ENCODE data around the gene MEX3B. TPM values are rescaled to one million over a fixed set of nuclear protein-coding genes. Genes with fewer than 3 reads are reported as not detected.
"Not testable (repeated sequence)": the region's sequence is repeated elsewhere in the genome, so short reads cannot be mapped to it uniquely, and the experiment has no call there.

MEX3B gene
- total RNA-seq, 1 experiment from 2014 or later = 20.4 TPM

DNA sequence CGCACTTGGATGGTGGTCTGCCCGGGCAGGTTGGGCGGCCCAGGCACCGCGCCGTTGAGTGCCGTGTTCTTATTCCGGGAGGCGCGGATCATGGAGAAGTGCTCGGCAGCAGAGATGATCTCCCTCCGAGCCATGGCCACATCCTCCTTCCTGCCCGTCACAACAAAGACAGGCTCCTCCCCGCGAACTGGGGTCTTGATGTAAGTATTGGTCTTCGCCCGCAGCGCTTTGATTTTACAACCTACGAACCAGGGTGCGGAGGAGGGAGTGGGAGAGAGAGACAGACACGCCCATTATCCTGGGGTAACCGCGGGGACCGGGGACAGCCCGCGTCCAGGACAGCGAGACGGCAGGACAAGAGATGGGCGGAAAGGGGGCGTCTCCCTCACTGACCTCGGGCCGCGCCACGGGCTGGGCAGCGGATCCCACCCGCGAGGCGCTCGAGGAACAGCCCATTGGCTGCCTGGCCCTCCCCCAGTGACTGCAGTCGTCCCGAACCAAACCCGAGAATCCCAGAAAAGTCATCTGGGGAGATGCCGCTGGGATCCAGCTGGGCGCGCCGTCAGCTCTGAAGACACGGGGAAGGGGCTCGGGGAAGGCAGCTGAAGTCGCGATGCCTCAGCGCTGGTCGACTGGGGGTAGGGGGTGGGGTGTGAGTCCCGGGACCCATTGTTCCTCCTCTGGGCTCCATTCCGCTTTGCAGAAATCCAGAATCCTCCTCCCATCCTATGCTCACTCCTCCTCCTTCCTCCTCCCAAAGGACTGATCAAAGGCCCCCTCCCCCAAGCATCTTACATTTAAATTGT lies 1.2 kb downstream of the MEX3B start:
- H3K27me3 ChIP-seq (replicated peaks) = no peaks in the 10 kb centered on the region
- H3K27ac ChIP-seq = peak overlapping the region; percentile 72
- peak; percentile 72 to 81 for DNase-seq (ENCODE audit: low read depth in 1 of 2, low spot score in 2 of 2)

DNA sequence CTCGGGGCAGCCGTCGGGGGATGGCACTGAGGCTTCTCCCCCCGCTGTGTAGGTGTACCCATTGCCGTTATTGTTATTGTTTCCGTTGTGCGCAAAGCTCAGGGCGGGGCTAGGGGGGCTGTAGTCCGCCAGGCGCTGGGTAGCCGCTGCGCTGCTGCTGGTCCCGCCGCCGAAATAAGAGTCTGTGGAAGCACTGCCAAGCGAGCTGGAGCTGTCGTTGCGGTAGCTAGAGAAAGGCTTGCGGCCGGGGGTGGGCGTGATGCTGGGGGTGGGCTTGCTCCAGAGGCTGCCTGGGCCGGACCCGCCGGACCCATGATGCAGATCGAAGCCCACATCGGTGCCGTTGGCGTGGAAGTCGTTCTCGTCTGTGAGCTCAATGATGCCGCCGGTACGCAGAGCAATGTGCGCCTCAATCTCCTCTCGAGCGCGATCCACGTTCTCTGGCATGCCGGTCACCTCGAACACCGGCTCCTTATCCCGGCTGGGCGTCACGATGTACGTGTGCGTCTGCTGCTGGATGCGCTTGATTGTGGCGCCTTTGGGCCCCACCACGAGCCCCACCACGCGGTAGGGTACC lies 1.9 kb downstream of the MEX3B start:
- Histone ChIP-seq H3K27me3 (replicated peaks) (no peaks in the 10 kb centered on the region), H3K27ac (no peak overlapping the region; the same call in 1 of the 2 replicates), H3K4me3 (peak overlapping the region; percentile 98), H3K9me3 (replicated peaks) (peaks cover 5% of the 10 kb centered on the region; the same call in 1 of the 2 replicates), H3K4me1 (replicated peaks) (peaks cover 29% of the 10 kb centered on the region), H3K36me3 (peaks cover 47% of the 10 kb centered on the region)
- no peak for DNase-seq (ENCODE audit: low read depth in 1 of 2, low spot score in 2 of 2)

More for the DNA sequence above, 1.2 kb downstream of the MEX3B start:
- H3K4me3 ChIP-seq = peak overlapping the region; percentile 98
- H3K4me1 ChIP-seq (replicated peaks) = peaks cover 29% of the 10 kb centered on the region
- peaks cover 5% of the 10 kb centered on the region; the same call in 1 of the 2 replicates for H3K9me3 ChIP-seq (replicated peaks)
- H3K36me3 ChIP-seq = peaks cover 47% of the 10 kb centered on the region

DNA sequence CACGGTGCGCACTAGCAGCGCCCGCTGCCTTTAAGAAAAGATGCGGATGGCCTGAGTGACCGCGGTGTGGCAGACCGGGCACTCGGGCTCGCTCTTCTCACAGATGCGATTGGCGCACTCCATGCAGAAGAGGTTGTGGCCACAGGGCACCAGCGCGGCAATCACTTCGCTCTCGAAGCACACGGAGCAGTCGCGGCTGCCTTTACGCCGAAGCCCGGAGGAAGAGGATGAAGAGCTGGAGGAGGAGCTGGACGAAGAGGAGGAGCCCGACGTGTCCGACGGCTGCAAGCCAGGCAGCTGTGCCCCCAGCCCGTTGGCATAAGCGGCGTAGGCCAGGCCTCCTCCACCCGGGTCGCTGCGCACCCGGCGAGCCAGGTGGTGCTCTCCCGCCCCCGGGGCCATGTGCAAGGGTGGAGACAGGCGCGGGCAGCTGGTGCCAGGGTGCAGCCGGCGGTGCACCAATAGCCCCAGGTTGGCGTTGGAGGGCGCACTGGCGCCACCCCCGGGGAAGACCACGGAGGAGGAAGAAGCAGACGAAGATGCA lies 2.6 kb downstream of the MEX3B start:
- H3K27me3 ChIP-seq (replicated peaks) = no peaks in the 10 kb centered on the region
- H3K4me3 ChIP-seq = peak overlapping the region; percentile 98; the same call in 1 of the 2 replicates
- peaks cover 47% of the 10 kb centered on the region for H3K36me3 ChIP-seq
- peaks cover 5% of the 10 kb centered on the region; the same call in 1 of the 2 replicates for H3K9me3 ChIP-seq (replicated peaks)
- DNase-seq (ENCODE audit: low read depth in 1 of 2, low spot score in 2 of 2) = no peak
- H3K4me1 ChIP-seq (replicated peaks) = peaks cover 29% of the 10 kb centered on the region
- no peak overlapping the region for H3K27ac ChIP-seq

DNA sequence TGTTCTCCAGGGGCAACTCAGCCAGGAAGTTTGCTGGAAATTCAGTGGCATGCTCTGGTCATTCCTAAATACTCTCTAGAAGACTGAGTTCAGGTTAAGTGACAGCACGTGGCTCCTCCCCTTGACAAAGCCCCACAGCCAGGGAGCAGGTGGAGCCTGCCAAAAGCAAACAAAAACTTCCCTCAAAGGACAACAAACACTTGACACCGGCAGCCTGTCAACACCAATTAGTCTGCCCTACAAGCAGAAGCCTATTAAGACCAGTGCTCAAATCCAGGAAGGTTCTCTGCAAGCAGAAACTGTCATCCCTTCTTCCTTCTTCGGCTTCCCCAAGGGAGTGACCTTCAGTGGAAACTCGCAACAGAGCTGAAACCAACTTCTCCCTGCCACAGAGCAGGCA lies 5.0 kb downstream of the MEX3B start:
- peaks cover 42% of the 10 kb centered on the region for H3K36me3 ChIP-seq
- no peak for DNase-seq (ENCODE audit: low read depth in 1 of 2, low spot score in 2 of 2)
- no peaks in the 10 kb centered on the region for H3K27me3 ChIP-seq (replicated peaks)
- no peak overlapping the region for H3K4me3 ChIP-seq
- 0 out of 2 replicates have a peak, but pooled peaks cover 5% of the 10 kb centered on the region for H3K9me3 ChIP-seq (replicated peaks)
- H3K4me1 ChIP-seq (replicated peaks) = peaks cover 17% of the 10 kb centered on the region
- H3K27ac ChIP-seq = no peak overlapping the region

DNA sequence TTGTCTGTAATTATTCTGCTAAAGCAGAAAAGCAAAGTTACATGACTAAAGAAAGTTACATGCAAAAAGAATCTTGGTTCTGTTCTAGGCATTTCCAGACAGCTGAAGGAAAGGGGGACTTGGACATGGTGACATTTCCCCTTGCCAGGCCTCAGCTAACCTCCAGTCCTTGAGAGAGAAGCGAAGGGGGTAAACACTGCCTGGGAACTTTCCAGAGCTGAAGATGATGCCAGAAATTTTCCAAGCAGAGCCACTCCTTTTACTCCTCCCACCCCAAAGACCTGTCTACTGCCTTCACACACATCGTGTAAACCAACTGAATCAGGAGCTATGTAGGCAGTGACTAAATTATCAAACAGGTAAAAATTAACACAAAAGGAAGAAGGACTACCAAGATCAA lies 5.4 kb downstream of the MEX3B start:
- Histone ChIP-seq H3K27me3 (replicated peaks) (no peaks in the 10 kb centered on the region), H3K9me3 (replicated peaks) (0 out of 2 replicates have a peak, but pooled peaks cover under 1% of the 10 kb centered on the region), H3K36me3 (peaks cover 38% of the 10 kb centered on the region), H3K4me1 (replicated peaks) (peaks cover 17% of the 10 kb centered on the region), H3K27ac (no peak overlapping the region), H3K4me3 (no peak overlapping the region)
- no peak for DNase-seq (ENCODE audit: low read depth in 1 of 2, low spot score in 2 of 2)

DNA sequence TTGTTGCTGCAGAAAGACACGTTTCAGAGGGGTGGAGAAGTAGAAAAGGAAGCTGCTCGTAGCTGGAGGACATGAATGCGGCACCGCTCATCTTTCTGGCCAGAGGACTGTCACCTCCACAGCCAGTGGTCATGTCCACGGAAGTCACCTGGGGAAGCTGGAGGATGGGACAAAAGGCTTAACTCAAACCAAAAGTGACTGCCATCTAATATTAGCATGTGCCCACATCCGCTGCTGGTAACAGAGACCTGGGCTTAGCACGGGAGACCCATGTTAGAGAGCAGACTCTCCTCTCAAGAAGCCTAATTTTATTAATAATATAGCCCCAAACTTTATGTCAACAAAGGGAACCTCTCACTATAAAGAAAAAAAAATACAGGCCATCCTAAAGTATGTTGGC lies 5.9 kb downstream of the MEX3B start:
- Histone ChIP-seq H3K9me3 (replicated peaks) (no peaks in the 10 kb centered on the region), H3K27ac (no peak overlapping the region), H3K36me3 (peaks cover 35% of the 10 kb centered on the region), H3K4me1 (replicated peaks) (peaks cover 17% of the 10 kb centered on the region), H3K4me3 (no peak overlapping the region), H3K27me3 (replicated peaks) (no peaks in the 10 kb centered on the region)
- no peak for DNase-seq (ENCODE audit: low read depth in 1 of 2, low spot score in 2 of 2)

DNA sequence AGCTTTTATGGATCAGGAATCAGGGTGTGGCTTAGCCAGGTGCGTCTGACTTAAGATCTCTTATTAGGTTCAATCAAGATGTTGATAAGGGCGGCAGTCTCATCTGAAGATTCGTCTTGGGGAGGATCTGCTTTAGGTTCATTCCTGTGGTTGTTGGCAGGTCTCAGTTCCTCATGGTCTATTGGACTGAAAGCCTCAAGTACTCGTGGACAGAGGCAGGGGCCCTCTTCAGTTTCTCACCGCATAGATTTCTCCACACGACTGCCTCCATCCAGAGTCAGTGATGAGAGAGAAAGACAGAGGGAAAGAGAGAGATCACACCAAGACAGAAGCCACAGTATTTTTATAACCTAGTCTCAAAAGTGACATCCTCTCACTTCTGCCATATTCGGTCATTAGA lies 9.4 kb downstream of the MEX3B start:
- H3K9me3 ChIP-seq (replicated peaks) = no peaks in the 10 kb centered on the region
- no peaks in the 10 kb centered on the region for H3K27me3 ChIP-seq (replicated peaks)
- no peaks in the 10 kb centered on the region for H3K4me1 ChIP-seq (replicated peaks)
- H3K36me3 ChIP-seq = peaks cover 3% of the 10 kb centered on the region
- DNase-seq (ENCODE audit: low read depth in 1 of 2, low spot score in 2 of 2) = no peak
- H3K4me3 ChIP-seq = no peak overlapping the region
- no peak overlapping the region for H3K27ac ChIP-seq

DNA sequence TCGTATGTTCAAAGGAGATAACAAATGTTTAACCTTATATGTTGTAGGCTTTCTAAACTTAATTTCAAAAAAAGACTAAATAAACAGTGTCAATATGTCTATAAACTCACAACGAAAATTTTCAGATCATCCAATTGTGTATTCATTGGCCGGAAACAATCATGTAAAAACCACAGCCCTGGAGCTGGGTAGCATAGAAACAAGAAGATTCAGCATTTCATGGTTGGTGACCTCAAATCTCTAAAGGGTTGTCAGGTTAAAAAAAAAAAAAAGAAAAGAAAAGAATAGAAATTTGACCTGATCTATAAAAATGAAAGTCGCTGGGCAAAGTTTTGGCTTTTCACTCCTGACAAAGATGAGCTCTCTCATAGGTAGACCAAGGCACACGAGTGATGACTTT lies 13.9 kb downstream of the MEX3B start:
- no peaks in the 10 kb centered on the region for H3K4me1 ChIP-seq (replicated peaks)
- no peaks in the 10 kb centered on the region for H3K27me3 ChIP-seq (replicated peaks)
- no peak overlapping the region for H3K27ac ChIP-seq
- DNase-seq (ENCODE audit: low read depth in 1 of 2, low spot score in 2 of 2) = no peak
- H3K4me3 ChIP-seq = no peak overlapping the region
- H3K9me3 ChIP-seq (replicated peaks) = no peaks in the 10 kb centered on the region
- H3K36me3 ChIP-seq = no peaks in the 10 kb centered on the region

DNA sequence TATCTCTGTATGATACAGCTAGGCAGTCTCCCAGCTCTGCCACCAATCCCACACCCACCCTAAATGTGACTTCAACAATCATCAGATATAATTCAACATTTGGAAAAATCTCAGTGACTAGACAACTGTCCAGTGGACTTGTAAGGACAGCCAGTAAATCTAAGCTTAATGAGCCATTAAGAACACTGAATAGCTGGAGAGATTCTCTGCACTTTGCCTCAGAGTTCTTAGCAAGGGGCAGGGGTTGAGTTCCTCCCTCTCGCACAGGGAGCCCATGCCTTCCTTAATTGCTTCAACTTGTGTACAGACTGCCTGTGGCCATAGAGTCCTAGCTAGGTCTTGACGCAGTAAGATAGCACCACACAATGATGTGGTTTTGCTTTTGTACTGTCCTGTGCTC lies 15.6 kb downstream of the MEX3B start:
- Histone ChIP-seq H3K36me3 (no peaks in the 10 kb centered on the region), H3K4me1 (replicated peaks) (no peaks in the 10 kb centered on the region), H3K4me3 (no peak overlapping the region), H3K27ac (no peak overlapping the region), H3K27me3 (replicated peaks) (no peaks in the 10 kb centered on the region), H3K9me3 (replicated peaks) (no peaks in the 10 kb centered on the region)
- no peak for DNase-seq (ENCODE audit: low read depth in 1 of 2, low spot score in 2 of 2)

DNA sequence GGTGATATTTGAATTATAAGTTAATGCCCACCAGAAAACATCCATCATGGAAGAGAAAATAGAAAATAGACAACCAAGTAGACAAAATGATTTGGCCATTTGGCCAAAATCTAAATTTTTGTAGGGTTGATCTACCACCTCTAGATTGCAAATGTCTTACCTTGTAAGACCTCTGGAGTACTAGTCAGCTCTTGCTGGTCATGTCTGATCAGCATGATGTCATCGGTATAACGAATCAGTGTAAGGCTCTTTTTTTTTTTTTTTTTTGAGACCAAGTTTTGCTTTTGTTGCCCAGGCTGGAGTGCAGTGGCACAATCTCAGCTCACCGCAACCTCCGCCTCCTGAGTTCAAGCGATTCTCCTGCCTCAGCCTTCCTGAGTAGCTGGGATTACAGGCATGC lies 17.7 kb downstream of the MEX3B start:
- not testable (repeated sequence) for H3K27ac ChIP-seq; H3K27me3 ChIP-seq (replicated peaks); H3K9me3 ChIP-seq (replicated peaks); H3K36me3 ChIP-seq; H3K4me3 ChIP-seq; H3K4me1 ChIP-seq (replicated peaks); DNase-seq (ENCODE audit: low read depth in 1 of 2, low spot score in 2 of 2)

DNA sequence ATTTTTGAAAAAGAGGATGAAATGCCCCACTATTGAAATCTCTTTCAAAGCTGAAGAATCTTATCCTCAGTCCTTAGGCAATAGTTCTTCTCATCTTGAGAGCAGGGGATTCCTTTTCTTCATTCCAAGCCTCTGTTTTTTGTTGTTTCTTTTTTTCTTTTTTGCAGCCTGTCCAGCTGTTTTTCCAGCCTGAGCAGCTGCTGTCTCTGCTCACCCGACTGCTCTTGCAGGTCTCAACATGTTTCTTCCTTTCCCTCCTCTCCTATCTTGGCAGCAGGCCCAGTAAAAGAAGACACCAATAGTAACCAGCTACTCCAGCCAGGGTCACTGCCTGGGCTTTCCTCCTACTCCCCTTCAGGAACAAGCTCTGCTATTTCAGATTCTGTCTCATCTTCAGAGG lies 23.8 kb downstream of the MEX3B start:
- Histone ChIP-seq H3K4me1 (replicated peaks) (no peaks in the 10 kb centered on the region), H3K4me3 (no peak overlapping the region), H3K27ac (no peak overlapping the region), H3K36me3 (no peaks in the 10 kb centered on the region), H3K9me3 (replicated peaks) (no peaks in the 10 kb centered on the region), H3K27me3 (replicated peaks) (no peaks in the 10 kb centered on the region)
- no peak for DNase-seq (ENCODE audit: low read depth in 1 of 2, low spot score in 2 of 2)

DNA sequence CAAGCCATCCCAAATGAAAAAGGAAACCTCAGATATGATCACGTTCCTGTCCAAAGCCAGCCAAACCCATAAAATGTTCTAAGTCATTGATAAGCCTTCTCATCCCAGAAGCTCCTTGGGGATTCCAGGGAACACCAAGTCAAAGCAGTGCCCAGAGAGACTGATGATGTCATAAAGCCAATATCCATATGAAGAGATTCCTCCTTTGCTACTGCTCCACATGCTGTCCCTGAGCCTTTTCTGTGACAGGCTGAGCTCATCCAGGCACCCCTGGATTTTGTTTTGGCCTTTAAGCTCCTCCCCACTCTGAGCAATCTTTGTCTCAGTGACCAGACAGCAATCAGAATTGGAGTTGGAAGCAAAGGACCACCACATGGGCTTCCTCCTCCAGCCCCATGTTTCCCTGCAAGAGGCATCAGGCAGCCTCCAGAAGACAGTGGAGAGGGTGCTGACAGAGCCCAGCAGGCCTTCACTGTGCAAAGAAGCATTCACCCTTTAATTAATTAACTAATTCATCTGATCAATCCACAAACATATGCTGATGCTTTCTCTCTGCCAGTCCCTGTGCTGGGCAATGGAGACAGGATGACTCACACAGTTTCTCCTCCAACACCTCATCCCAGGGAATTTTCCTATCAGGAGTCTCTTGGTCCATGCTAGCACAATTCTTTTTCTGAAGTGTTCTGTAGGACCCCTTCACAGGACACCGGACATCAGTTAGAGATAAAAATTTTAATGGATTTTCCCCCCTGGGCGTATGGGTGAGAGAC lies 25.0 kb downstream of the MEX3B start:
- no peaks in the 10 kb centered on the region for H3K36me3 ChIP-seq
- no peaks in the 10 kb centered on the region for H3K4me1 ChIP-seq (replicated peaks)
- no peaks in the 10 kb centered on the region for H3K9me3 ChIP-seq (replicated peaks)
- no peaks in the 10 kb centered on the region for H3K27me3 ChIP-seq (replicated peaks)
- no peak for DNase-seq (ENCODE audit: low read depth in 1 of 2, low spot score in 2 of 2)
- H3K4me3 ChIP-seq = no peak overlapping the region
- no peak overlapping the region for H3K27ac ChIP-seq

DNA sequence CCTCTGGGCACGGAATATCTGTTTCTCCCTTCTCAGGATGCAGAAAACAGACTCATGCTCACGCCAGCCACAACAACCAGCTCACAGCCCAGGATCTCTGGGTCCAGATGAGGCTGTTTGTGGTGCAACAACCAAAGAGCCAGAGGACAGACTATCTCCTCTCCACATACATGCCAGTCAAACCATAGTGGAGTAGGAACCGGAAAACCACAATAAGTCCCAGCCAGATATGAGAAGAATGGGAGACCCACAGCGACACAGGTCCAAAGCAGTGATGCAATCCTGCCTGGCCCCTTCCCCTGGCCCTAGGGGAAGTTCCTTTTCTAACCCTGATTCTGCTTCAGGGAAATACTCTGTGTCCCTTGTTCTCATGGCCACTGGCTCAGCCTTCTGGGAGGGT lies 27.6 kb downstream of the MEX3B start:
- DNase-seq (ENCODE audit: low read depth in 1 of 2, low spot score in 2 of 2) = no peak
- no peaks in the 10 kb centered on the region for H3K9me3 ChIP-seq (replicated peaks)

DNA sequence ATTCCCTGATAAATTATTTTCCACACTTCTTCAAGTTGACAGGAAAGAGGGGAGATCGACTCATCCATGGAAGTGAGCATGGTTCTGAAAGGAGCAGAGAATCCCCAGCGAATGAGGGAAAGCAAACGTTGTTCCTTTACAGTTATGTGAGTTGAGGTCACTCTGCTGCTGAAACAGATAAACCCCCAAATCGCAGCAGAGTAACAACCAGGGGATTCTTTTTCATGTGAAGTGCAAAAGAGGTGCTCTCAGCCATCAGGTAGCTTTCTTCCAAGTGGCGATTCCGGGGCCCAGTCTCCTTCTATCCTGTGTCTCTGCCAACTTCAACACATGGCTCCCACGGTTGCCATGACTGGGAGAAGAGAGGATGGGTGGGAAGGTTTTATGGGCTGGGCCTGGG lies 28.2 kb downstream of the MEX3B start:
- H3K36me3 ChIP-seq = no peaks in the 10 kb centered on the region
- no peak overlapping the region for H3K4me3 ChIP-seq
- H3K27me3 ChIP-seq (replicated peaks) = no peaks in the 10 kb centered on the region
- no peaks in the 10 kb centered on the region for H3K4me1 ChIP-seq (replicated peaks)
- no peaks in the 10 kb centered on the region for H3K9me3 ChIP-seq (replicated peaks)
- no peak for DNase-seq (ENCODE audit: low read depth in 1 of 2, low spot score in 2 of 2)
- H3K27ac ChIP-seq = no peak overlapping the region

More for the DNA sequence above, 27.6 kb downstream of the MEX3B start:
- no peaks in the 10 kb centered on the region for H3K4me1 ChIP-seq (replicated peaks)
- H3K36me3 ChIP-seq = no peaks in the 10 kb centered on the region
- H3K27ac ChIP-seq = no peak overlapping the region
- H3K4me3 ChIP-seq = no peak overlapping the region
- no peaks in the 10 kb centered on the region for H3K27me3 ChIP-seq (replicated peaks)

Measured in SJSA1 (cell line).